Measurements from ENCODE around the gene C10orf62. TPM values are rescaled to one million over a fixed set of nuclear protein-coding genes. Genes with fewer than 3 reads are reported as not detected.

The C10orf62 gene, protein sequence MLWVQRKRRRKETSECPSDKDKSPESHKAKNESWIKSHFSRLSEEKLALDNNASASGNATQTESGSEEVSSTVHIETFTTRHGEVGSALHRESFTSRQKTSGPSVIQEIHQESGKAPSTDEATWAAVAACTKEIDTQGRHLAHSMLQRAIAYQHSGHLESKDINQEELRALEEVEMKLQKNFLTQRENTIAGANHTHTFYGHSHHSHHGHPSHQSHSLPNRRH
- not detected in 2 replicates for total RNA-seq

DNA sequence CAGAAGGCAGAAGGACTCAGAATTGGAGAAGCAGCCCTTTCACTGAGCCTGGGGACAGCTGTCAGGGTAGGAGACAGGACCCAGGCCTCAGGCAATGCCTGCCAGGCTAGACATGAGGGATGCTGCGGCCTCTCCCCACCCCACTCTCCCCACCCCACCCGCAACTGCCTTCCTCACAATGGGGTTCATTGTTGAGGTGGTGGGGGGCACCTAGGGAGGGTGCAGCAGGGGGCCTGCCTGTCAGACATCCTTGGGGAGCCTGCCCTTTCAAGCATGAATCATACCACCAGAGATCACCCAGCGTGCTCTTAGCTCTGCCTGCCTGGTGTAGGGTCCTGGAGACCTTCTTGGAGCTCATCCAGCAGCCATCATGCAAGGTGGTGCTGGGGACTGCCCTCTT, at the start of gene C10orf62:
Gene C10orf62 (plus strand): TSS at position 243 of the 400 bp plus-strand sequence. CDS start 177 bp downstream, outside the sequence.

DNA sequence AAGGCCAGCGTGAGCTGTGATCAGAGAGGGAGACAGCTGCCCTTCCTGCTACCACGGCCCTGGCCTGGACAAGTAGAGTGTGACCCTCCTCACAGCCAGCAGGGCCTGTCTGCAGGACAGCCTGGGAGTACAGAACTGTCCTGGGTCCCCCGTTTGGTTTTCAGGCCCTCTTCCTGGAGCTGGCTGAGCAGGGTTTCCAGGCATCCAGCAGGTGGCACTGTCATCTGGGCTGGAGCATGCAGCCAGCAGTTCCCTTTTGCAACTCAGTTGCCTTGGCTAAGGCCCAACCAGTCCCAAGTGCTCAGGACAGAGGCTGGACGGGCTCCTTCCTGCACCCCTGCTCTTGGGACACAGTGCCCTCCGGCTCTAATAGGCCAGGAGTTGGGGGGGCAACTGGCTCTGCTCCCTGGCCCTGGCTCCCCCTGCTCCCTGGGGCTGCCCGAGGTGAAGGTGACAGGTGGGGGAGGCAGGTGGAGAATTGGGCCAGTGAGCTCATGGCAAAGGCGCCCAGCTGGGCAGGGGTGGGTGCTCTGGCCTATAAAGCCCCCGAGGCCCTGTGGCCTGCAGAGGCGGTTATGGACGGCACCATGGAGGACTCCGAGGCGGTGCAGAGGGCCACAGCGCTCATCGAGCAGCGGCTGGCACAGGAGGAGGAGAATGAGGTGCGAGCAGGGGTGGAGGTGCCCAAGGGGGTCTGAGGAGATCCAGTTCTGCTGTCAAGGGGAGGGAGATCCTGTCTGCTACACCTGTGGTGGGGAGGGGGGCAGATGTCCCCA, 17.1 kb upstream of the C10orf62 start, which contains the start of gene ANKRD2:
Gene ANKRD2 (plus strand): TSS at position 566 of the 776 bp plus-strand sequence. CDS start 10 bp downstream, at position 576.

DNA sequence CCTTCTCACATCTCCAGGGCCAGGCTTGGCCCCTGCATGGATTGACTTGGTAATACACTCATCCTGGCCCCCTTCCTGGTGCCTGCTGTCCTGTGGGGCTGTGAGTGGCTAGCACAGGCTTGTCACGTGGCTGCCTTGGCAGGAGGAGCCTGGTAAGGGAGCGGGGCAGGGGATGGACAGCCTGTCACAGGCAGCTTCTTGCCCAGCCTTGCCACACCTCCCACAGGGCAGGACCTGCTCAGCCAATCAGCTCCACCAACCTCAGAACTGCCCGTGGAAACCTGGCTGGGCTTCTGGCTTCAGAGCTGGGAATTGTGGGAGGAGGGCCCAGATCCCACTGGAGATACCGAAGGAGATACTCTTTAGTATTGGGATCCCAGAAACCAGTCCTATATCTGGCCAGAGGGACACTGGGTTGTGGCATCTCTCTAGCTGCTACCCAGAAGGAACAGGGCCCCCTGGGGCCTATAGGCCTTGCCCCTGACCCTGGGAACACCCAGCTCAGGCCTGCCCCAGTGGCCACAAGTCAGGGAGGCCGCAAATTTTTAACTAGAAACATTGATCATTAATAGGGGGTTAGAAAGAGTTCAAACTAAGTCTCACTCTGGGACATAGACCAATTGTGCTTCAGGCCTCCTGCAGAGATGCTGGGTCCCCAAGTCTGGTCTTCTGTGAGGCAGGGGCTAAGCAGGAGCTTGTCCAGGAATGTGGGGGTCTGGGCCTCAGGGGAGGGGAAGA, 5.3 kb upstream of the C10orf62 start, which contains the start of gene HOGA1:
Gene HOGA1 (plus strand): TSS at position 330 of the 738 bp plus-strand sequence. CDS start 315 bp downstream, at position 645.

DNA sequence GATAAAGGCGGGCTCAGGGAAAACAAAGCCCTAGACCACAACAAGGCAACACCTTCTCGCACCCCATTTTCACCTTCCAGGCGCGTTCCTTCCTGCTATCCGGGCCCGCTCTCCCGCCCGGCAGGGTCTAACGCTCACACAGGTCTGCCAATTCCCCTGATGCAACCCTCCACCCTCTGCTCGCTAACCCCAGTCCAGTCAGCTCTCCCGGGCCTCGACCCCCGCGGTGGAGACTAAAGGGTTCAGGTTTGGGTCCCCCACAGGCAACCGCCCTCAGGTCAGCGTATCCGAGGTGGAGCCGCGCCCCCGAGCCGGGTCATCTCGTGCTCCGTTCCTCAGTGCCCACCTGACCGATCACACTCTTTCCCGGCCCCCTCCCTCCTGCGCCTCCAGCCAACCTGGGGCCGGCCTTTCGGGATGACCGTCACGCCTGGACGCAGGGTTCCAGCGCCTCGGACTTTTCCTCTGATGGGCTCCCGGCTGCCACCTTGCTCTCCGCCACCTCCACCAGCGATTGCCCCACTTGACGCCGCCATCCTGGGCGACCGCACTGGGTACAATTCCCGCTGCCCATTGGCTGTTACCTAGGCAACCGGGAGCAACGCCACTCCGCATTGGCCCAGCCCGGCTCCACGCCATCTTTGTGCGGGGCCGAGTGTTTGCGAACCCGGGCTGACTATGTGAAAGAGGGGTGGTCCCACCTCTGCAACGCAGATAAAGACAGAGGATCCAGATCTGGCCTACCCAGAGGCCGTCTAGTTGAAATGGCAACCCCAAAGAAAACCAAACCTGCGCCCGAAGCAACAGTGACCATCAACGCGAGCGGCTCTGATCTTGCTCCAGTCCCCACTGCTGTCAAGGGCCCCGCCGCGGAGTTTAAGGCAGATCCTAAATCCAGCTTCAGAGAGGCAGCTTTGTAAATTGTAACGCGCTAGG, 43.7 kb downstream of the C10orf62 start, which contains the start of gene MORN4:
Gene MORN4 (minus strand): TSS at position 552 of the 936 bp plus-strand sequence. CDS start 13,847 bp downstream, outside the sequence.

DNA sequence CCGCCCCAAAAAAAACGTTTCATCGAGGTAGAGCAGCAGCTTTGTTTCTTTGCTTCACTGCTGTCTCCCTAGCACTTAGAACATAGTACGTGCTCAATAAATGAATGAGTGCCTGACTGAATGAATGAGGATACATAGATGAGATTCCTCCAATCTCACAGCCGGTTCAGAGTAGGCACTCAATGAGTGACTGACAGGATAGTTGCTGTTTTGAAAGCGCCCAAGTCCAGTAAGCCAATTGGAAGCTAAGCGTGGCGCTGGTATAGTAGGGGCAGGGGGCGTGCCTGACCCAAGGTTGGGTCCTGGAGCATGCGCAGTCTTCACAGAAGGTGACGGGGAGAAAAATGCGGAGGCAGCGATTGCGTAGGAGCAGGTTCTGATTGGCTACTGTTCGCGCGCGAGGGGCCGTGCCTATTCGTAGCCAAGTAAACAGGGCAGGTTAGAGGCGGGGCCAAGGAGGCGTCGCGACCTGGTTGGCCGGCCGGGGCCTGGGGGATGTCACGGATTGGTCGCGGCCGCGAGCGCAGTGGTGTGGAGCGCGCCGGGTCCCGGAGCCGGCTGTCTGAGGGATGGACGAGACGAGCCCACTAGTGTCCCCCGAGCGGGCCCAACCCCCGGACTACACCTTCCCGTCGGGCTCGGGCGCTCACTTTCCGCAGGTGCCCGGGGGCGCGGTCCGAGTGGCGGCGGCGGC, 50.8 kb downstream of the C10orf62 start, which contains the start of gene PI4K2A:
Gene PI4K2A (plus strand): TSS at position 498 of the 694 bp plus-strand sequence. CDS start 72 bp downstream, at position 570.

Other genes starting within 250 kb of the C10orf62 start
- 6.8 and 22.1 TPM in 2 replicates for gene RRP12, start 188.4 kb upstream of the C10orf62 start, total RNA-seq
- gene PGAM1, start 163.5 kb upstream of the C10orf62 start, total RNA-seq = 543 and 737 TPM in 2 replicates
- gene EXOSC1, start 143.7 kb upstream of the C10orf62 start, total RNA-seq = 43.8 and 50.6 TPM in 2 replicates
- gene ZDHHC16, start 143.5 kb upstream of the C10orf62 start, total RNA-seq = 48.8 and 65.8 TPM in 2 replicates
- gene MMS19, start 91.3 kb upstream of the C10orf62 start, total RNA-seq = 62.8 and 107 TPM in 2 replicates
- gene UBTD1, start 90.8 kb upstream of the C10orf62 start, total RNA-seq = 27.5 and 32.8 TPM in 2 replicates
- gene ANKRD2, start 16.9 kb upstream of the C10orf62 start, total RNA-seq = 2.5 TPM in 1 of 2 replicates, not detected in the other
- gene HOGA1, start 5.3 kb upstream of the C10orf62 start, total RNA-seq = 0.13 and 0.48 TPM in 2 replicates
- gene MORN4, start 43.8 kb downstream of the C10orf62 start, total RNA-seq = 3.4 and 7.4 TPM in 2 replicates
- 17.8 and 32.2 TPM in 2 replicates for gene PI4K2A, start 51.0 kb downstream of the C10orf62 start, total RNA-seq
- gene AVPI1, start 97.5 kb downstream of the C10orf62 start, total RNA-seq = 17.1 and 28.0 TPM in 2 replicates
- 47.7 and 53.4 TPM in 2 replicates for gene MARVELD1, start 124.0 kb downstream of the C10orf62 start, total RNA-seq
- 9.6 and 15.3 TPM in 2 replicates for gene ZFYVE27, start 147.4 kb downstream of the C10orf62 start, total RNA-seq
- 0.32 TPM in 1 of 2 replicates, not detected in the other for gene SFRP5, start 182.3 kb downstream of the C10orf62 start, total RNA-seq

Measured in epithelial cell of alveolus of lung (primary cell).